Fibroblast of skin of scalp (primary cell): ENCODE results near the gene SORCS3.

Experiments
- DNase-seq: peaks from one replicate; pipeline ENCODE4 v3.0.0-alpha.2; 2013

The SORCS3 gene

DNA sequence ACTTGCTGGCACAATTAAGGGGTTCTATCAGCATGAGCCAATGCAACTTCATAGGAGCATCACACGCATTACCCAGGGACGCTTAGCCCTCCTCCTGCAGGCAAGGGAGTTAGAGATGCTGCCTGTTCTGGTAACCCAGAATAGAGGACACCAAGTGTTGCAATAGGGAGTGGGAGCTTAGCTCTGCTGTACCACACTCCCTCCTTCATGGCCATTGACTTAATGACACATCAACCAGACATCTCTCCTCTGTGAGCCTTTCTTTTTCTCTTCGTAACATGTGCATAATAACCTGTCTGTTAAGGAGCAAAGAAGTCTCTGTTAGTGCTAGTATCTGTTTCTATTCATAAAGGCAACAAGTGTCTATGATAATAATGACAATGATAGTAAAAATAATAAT, 282.4 kb downstream of the SORCS3 start:
- DNase-seq, result no peak

DNA sequence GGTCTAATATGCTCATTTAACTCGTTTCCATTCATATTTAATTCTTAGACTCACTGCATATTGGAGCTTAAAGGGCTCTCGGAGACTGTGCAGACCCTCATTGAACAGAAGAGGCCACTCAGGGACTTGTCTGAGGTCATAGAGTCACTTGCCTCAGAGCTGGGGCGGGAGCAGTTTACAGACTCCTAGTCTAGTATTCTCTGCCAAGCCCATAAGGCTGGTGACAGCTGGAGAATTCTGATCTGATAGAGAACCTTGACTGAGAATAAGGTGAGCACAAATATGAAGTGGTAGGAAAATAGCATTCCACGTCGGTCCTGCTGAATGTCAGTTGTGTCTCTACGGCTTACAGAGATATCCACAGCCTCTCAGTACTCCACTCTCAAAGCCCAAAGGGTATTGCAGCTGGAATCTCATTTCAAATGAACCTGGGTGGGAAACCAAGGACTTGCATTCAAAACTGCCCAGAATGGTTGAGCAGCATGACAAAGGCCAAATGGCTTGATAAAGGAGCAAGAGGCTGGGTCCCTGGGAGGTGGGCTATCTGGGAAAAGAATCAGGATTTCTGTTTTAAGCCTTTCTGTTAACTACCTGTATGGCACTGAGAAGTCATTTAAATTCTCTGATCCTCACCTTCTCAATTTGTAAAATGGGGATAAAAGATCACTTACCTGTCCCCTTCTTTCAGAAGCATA, 283.2 kb downstream of the SORCS3 start:
- no peak for DNase-seq

DNA sequence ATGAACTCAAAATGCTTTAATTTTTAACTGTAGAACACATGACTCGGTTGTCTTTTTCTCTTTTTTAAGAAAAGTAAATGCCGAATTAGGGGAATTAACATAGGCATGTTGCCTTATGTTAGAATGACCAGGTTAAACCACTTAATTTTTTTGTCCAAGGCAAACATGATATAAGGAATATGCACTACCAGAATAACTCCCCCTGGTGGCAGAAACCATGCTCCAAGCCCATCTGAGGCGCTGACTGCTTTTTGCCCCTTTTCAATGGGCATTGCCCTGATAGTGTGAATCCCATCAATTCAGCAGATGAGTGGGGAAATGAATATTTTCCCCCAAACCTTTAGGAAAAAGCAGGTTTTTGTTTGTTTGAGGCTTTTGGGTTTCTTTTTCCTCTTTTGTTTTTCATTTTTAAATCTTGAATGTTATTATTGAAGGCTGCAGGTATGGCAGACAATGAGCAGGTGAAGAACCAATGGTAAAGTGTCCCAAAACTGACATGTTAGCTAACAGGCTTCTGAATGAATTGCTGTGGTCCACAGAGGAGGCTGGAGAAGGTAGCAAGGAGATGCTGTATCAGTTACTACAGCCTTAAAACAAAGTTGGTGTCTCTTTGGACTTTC, 284.3 kb downstream of the SORCS3 start:
- peak; percentile 26 for DNase-seq

- DNase-seq, result no peak
Measured at GRCh38 chr10:104928734-104929133, 287.6 kb downstream of the SORCS3 start.

DNA sequence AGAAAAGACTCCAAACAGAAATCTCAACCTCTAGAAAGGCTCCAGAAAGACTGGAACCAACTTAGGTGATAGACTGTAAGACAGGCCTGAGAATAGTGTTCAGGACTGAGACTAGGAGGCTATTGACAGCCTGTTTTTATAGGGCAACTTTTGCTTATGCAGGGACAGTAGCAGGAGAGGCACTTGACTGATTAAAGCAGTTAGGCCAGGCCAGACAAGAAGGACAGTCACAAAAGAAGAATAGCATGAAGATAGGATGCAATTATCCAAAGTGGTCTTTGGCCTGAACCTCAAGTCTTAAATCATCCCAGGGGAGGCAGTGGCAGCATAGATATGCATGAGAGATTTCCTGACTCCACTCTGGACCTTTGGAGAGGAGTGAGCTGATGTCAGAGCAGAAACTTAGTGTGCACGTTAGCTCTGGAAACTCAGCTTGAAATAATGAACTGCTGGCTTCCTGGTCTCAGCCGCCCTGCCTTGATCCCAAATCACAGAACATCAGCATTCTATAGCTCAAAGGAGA, 290.6 kb downstream of the SORCS3 start:
- DNase-seq, result no peak

DNA sequence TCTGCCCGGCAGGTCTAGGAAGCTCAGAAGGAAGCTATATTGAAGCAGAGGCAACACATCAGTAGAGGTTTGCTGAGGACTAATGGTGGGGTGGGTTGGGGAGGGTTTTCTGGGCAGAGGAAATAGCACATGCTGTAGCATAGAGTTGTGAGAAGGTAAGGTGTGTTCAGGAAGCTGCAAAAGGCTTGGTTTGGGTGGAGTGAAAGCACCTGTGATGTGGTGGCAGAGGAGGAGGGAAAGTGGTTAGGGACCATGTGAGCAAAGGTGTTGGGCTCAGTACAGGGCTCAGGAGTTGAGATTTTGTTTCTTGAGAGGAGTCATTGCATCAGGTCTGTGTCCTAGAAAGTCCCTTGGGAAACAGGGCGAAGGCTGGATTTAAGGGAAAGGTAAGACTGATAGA, 294.6 kb downstream of the SORCS3 start:
- no peak for DNase-seq

GRCh38 chr10:104937567-104937966, 296.5 kb downstream of the SORCS3 start:
- peak; percentile 59 for DNase-seq

GRCh38 chr10:104938031-104938430, 296.9 kb downstream of the SORCS3 start:
- DNase-seq, result no peak

DNA sequence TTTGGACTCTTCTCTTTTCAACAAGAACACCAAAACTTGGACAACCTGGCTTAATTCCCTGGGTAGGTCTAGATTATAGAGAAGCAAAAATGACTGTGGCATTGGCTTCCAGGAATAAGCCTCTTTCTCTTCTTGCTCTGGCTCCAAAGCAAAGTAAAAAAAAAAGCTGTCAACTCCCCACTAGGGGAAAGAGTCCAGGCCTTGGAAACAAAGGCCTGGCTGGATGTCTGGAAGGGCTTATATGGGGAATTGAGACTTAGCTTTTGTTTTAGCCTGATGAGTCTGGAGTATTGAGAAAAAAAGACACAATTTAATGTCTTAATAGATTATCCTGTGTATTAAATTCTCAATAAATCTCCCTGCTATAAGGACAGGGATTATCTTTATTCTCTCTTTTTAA, 300.6 kb downstream of the SORCS3 start:
- no peak for DNase-seq

DNA sequence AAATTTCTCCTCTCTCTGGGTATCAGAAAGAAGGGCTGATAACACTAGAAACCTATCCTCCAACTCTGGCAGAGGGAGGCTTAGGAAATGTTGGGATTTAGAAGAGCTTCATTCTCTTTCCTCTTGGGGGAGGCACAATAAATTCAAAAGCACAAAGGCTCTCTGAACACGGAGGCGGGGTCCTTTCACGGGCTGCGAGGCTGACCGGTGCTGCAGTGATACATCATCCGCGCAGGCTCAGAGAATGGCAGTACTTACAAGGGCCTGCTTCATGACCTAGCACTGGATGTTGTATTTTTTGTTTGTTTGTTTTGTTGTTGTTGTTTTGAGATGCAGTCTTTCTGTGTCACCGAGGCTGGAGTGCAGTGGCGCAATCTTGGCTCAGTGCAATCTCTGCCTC, 306.2 kb downstream of the SORCS3 start:
- DNase-seq, result no peak

DNA sequence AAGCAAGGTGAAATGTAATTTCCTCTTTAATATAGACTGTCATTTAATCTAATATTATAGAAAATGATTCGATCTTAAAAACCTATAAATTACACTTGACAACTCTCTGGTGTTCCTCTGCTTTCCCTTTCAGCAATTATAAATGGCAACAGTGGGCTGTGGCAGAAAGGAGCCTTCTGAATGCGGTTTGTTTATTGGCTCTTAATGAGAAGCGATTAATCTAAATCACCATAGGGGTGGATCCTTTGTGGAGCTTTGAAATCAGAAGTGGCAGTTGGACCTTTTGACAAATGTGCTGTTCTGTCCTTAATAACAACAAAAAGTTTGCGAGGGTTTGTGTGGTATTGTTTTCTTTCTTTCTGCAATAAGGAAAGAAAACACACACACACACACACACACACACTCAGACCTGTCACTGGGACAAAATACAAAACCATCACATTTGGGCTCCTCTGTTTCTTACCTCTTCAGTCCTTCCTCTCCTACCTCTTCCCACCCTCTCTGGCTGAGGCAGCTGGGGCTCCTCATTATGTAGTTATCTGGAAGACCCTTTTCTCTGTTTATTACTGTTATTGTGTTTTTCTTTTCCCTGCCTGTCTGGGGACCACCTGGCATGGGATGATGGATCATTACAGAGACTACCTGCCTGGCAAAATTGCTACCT, 316.2 kb downstream of the SORCS3 start:
- no peak for DNase-seq

- DNase-seq, result no peak
Measured at GRCh38 chr10:104966563-104967297, 325.6 kb downstream of the SORCS3 start.

GRCh38 chr10:104980368-104980767, 339.3 kb downstream of the SORCS3 start:
- DNase-seq, result no peak

DNA sequence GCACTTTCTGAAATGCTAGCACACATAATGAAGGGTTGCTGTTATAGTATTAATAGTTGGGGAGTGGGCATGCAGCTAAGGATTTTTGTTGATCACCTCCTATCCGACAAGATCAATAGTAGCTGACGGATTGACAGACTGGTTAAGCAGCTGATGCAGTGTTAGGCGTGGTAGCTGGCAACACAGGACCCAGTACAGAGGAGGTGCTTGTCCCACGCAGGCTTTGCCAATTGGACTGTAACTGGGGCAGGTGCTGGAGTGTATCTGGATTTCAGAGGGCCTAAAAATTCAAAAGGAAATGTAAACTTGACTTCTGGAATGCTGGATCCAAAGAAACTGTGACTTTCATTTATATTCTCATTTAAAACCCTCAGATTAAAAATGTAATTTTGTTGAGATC, 340.9 kb downstream of the SORCS3 start:
- no peak for DNase-seq

GRCh38 chr10:104988686-104989085, 347.6 kb downstream of the SORCS3 start:
- DNase-seq, result no peak

GRCh38 chr10:104989880-104990279, 348.8 kb downstream of the SORCS3 start:
- no peak for DNase-seq

DNA sequence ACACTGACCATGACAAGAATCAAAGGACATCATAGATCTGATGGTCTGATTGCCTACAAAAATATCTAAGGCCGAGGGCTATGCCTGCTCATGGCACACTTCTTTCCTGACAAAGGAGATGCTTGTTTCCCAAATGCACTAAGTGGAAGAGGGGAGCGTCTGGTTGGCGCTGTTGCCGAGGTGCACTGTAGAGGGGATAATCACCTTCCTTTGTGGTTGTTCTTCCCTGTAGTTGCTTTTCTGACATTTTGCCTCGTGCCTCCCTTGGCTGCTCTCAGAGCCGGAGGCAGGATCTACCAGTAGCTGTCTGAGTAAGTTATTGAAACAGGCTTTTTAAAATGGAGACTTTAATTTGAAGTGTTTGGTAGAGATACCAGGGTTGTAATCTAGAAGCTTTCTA, 352.0 kb downstream of the SORCS3 start:
- no peak for DNase-seq

- no peak for DNase-seq
Measured at GRCh38 chr10:105001269-105001668, 360.2 kb downstream of the SORCS3 start.

DNA sequence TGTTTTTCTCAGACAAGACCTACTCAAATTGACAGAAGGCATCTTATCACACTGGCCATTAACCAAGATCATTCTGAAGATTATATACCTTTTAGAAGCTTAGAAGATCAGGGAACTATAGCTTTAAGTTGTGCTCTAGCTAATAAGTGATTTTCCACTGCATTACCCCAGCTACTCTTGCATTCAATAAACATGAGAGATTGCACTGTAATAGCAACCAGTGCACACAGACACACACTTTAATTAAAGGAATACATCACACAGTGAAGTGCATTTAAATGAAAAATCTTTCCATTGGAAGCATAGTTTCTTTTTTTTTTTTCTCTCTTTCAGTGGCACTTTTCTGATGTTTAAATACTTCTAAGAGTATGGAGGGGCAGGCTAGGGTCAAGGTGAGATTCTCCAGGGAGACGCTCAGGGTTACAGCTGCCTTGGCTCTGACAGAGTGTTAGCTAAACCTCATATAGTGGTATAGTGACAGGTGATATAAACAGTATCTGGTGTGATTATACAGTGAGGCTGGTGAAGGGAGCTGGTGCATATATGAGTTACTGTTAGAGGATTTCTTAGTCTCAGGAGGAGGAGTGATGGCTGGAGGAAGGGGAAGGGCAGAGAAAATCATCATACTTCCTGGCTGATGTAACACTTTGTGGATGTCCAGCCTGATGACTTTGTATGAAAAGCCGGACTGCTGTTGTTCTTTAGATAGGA, 369.5 kb downstream of the SORCS3 start:
- peak; percentile 2 for DNase-seq

- DNase-seq, result peak; percentile 53
Measured at GRCh38 chr10:105017116-105017515, 376.0 kb downstream of the SORCS3 start.

GRCh38 chr10:105017691-105018090, 376.6 kb downstream of the SORCS3 start:
- DNase-seq, result peak; percentile 46
